ENCODE measurements around the gene PCBP1. TPM values are rescaled to one million over a fixed set of nuclear protein-coding genes. Genes with fewer than 3 reads are reported as not detected.
A peak's percentile ranks its signal among the peaks of the same experiment; 100 is the strongest.

PCBP1 gene
- total and polyA plus RNA-seq, 9 of the 15 experiments (the other 6 are each of a cell fraction or from before 2014, with no cell fraction given) = 19.2 to 407 (median 78.1) TPM

- TF ChIP-seq, protein P1, sequence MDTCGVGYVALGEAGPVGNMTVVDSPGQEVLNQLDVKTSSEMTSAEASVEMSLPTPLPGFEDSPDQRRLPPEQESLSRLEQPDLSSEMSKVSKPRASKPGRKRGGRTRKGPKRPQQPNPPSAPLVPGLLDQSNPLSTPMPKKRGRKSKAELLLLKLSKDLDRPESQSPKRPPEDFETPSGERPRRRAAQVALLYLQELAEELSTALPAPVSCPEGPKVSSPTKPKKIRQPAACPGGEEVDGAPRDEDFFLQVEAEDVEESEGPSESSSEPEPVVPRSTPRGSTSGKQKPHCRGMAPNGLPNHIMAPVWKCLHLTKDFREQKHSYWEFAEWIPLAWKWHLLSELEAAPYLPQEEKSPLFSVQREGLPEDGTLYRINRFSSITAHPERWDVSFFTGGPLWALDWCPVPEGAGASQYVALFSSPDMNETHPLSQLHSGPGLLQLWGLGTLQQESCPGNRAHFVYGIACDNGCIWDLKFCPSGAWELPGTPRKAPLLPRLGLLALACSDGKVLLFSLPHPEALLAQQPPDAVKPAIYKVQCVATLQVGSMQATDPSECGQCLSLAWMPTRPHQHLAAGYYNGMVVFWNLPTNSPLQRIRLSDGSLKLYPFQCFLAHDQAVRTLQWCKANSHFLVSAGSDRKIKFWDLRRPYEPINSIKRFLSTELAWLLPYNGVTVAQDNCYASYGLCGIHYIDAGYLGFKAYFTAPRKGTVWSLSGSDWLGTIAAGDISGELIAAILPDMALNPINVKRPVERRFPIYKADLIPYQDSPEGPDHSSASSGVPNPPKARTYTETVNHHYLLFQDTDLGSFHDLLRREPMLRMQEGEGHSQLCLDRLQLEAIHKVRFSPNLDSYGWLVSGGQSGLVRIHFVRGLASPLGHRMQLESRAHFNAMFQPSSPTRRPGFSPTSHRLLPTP (IDR thresholded peaks at IDR 0.05; ENCODE audit: borderline replicate concordance, extremely low read depth, insufficient read length) = no peak
- TF ChIP-seq ZNF589 (CRISPR knock-in tag; IDR thresholded peaks at IDR 0.05; ENCODE audit: low read depth) (peak; percentile 72; the same call in 1 of the 2 replicates), TAF7 (tag; IDR thresholded peaks at IDR 0.05) (no peak), PKNOX1 (IDR thresholded peaks at IDR 0.05) (no peak), MYBL2 (IDR thresholded peaks at IDR 0.05; ENCODE audit: low read depth) (no peak), MYBL2 (CRISPR knock-in tag; IDR thresholded peaks at IDR 0.05; ENCODE audit: borderline replicate concordance) (no peak), MEF2A (IDR thresholded peaks at IDR 0.05; ENCODE audit: control insufficient read depth, low read depth, low read length) (no peak), PHF21A (IDR thresholded peaks at IDR 0.05; ENCODE audit: borderline replicate concordance, low read depth) (no peak), EZH2 (IDR thresholded peaks at IDR 0.05; ENCODE audit: borderline replicate concordance, low read depth, low read length) (no peak), SAFB2 (IDR thresholded peaks at IDR 0.05; ENCODE audit: borderline replicate concordance, low read depth, low read length, severe bottlenecking) (no peak), HDAC3 (IDR thresholded peaks at IDR 0.05; ENCODE audit: borderline replicate concordance, partially characterized antibody) (no peak), ZBTB8A (IDR thresholded peaks at IDR 0.05; ENCODE audit: partially characterized antibody) (no peak), ZNF121 (CRISPR knock-in tag; conservative IDR thresholded peaks at IDR 0.05) (peak; percentile 98), ATF7 (IDR thresholded peaks at IDR 0.05) (no peak), BCOR (IDR thresholded peaks at IDR 0.05) (peak; percentile 62; the same call in 1 of the 2 replicates), ELF4 (CRISPR knock-in tag; IDR thresholded peaks at IDR 0.05) (no peak), ZNF696 (CRISPR knock-in tag; conservative IDR thresholded peaks at IDR 0.05) (no peak), ILF3 (IDR thresholded peaks at IDR 0.05; ENCODE audit: borderline replicate concordance) (no peak), HDGF (IDR thresholded peaks at IDR 0.05) (0 out of 2 replicates have a peak, but pooled peaks have one; percentile 19), BCL6 (CRISPR knock-in tag; IDR thresholded peaks at IDR 0.05) (no peak), KLF10 (CRISPR knock-in tag; IDR thresholded peaks at IDR 0.05) (no peak), HMGN3 (IDR thresholded peaks at IDR 0.05; ENCODE audit: borderline replicate concordance, extremely low read depth, insufficient read length, low read depth, low read length) (no peak)
- TF ChIP-seq, protein P2, sequence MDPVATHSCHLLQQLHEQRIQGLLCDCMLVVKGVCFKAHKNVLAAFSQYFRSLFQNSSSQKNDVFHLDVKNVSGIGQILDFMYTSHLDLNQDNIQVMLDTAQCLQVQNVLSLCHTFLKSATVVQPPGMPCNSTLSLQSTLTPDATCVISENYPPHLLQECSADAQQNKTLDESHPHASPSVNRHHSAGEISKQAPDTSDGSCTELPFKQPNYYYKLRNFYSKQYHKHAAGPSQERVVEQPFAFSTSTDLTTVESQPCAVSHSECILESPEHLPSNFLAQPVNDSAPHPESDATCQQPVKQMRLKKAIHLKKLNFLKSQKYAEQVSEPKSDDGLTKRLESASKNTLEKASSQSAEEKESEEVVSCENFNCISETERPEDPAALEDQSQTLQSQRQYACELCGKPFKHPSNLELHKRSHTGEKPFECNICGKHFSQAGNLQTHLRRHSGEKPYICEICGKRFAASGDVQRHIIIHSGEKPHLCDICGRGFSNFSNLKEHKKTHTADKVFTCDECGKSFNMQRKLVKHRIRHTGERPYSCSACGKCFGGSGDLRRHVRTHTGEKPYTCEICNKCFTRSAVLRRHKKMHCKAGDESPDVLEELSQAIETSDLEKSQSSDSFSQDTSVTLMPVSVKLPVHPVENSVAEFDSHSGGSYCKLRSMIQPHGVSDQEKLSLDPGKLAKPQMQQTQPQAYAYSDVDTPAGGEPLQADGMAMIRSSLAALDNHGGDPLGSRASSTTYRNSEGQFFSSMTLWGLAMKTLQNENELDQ (CRISPR knock-in tag; IDR thresholded peaks at IDR 0.05; ENCODE audit: borderline replicate concordance) = no peak
Measured at GRCh38 chr2:70123051-70123828, 36.0 kb downstream of the PCBP1 start (continued).

All from K562 (cell line).